GM19099 (cell line): ENCODE results near the gene CAP1.

Source experiments
- POLR2A ChIP-seq: IDR thresholded peaks from 3 replicates; pipeline ENCODE4 v1.6.1; 2011; ENCODE audit warnings: low read depth; ENCODE audit not compliant: insufficient read length; ENCODE audit errors: extremely low read depth

Gene CAP1

GRCh38 chr1:40067851-40068250 is 27.3 kb downstream of the CAP1 start:
- TF ChIP-seq POLR2A: no peak

GRCh38 chr1:40072142-40072541 is 31.6 kb downstream of the CAP1 start:
- no peak for TF ChIP-seq POLR2A

- no peak for TF ChIP-seq POLR2A
Observed at GRCh38 chr1:40073062-40073461, 32.5 kb downstream of the CAP1 start.

GRCh38 chr1:40075266-40075665 is 34.7 kb downstream of the CAP1 start:
- TF ChIP-seq POLR2A: no peak

GRCh38 chr1:40076895-40077312 is 36.4 kb downstream of the CAP1 start:
- no peak for TF ChIP-seq POLR2A

GRCh38 chr1:40078512-40079333 is 38.2 kb downstream of the CAP1 start:
- no peak for TF ChIP-seq POLR2A

GRCh38 chr1:40079774-40080400 is 39.4 kb downstream of the CAP1 start:
- no peak for TF ChIP-seq POLR2A

GRCh38 chr1:40081871-40082270 is 41.3 kb downstream of the CAP1 start:
- TF ChIP-seq POLR2A: no peak

GRCh38 chr1:40090652-40091355 is 50.3 kb downstream of the CAP1 start:
- TF ChIP-seq POLR2A: no peak

- TF ChIP-seq POLR2A: no peak
Observed at GRCh38 chr1:40092241-40092640, 51.7 kb downstream of the CAP1 start.

- TF ChIP-seq POLR2A: no peak
Observed at GRCh38 chr1:40092706-40093639, 52.4 kb downstream of the CAP1 start.

- no peak for TF ChIP-seq POLR2A
Observed at GRCh38 chr1:40094466-40095110, 54.1 kb downstream of the CAP1 start.

- TF ChIP-seq POLR2A: no peak
Observed at GRCh38 chr1:40095806-40096205, 55.3 kb downstream of the CAP1 start.

GRCh38 chr1:40096646-40096976 is 56.1 kb downstream of the CAP1 start:
- no peak for TF ChIP-seq POLR2A
